HG02763 (cell line): ENCODE measurements around the gene ILK.

Source experiments
- ATAC-seq: cut with Tn5 transposase; IDR thresholded peaks from one replicate; pipeline ENCODE4 v1.9.1; 2021; ENCODE audit warnings: mild to moderate bottlenecking, moderate library complexity; ENCODE audit not compliant: unreplicated experiment

Gene ILK

DNA sequence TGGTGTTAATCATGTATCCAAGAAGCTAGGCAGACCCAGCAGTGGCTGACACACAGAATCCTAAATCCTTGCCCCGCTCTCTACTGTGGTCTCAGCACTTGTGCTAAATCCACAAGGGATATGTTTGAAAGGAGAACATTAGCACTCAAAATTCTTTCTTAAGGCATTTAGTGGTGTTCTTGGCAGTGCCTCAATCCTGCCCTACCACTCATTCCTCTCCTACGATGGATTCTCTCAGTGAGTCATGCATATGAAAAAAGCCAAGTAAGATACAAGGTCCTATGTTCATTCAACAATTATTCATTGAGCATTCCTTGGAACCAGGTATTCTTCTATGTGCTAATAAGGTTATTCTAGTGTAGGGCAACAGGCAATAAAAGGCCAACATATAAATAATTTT, 31.4 kb upstream of the ILK start:
- ATAC-seq: no peak

DNA sequence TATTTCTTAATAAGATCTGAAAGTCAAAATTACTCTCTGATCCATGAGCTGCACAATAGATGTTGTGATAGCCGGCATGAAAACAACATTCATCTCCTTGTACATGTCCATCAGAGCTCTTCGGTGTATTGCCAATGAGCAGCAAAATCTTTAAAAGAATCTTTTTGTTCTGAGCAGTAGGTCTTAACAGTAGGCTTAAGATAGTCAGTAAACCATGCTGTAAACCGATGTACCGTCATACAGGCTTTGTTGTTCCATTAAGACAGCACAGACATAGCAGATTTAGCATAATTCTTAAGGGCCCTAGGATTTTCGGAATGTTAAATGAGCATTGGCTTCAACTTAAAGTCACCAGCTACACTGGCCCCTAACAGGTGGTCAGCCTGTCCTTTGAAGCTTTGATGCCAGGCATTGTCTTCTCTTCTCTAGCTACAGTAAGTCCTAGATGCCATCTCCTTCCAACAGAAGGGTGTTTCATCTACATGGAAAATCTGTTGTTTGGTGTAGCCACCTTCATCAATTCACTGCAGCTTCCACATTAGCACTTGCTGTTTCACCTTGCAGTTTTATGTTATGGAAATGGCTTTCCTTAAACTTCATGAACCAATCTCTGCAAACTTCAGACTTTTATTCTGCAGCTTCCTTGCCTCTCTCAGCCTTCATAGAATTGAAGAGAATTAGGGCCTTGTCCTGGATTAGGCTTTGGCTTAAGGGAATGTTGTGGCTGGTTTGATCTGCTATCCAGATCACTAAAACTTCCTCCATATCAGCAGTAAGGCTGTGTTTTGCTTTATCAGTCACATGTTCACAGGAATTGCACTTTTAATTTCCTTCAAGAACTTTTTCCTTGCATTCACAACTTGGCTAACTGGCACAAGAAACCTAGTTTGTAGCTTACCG, 28.5 kb upstream of the ILK start:
- no peak for ATAC-seq

DNA sequence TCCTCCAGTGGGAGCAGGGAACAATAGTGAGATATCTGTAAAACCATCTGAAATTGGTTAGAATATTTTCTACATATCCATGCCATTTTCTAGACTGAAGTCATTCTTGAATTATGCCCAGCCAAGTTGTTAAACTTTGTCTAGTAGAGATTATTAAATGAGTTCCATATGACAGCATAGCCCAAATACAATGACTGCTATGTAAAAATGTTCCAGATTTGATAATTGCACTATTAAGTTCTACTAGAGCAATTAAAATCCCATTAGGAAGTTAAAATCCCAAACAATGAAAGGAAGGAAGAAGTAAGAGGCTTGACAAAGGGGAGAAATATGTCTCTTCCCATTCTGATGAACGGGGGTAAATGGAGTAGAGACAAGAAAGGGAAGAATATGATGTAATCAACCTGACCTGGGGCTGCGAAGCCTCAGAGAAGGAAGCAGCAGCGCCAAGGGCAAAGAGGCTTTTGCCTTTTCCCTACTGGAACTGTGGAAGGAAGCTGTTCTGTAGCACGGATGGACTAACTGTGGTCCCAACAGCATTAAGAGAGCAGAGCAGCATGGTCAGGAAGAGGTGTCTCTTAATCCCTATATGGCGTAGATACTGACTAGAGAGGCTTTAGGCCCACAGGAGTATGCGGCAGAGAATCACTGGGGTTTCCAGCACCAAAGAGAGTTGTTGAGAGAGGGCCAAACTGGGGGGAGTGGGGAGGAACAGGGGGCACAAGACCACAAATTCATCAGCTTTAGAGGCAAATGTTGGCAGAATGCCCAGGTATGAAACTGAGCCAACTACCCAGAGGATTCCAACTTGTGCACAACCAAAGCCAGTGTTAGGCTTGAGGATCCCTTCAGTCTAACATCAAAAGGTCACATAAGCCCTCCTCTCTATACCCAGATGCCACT, 26.9 kb upstream of the ILK start:
- no peak for ATAC-seq

DNA sequence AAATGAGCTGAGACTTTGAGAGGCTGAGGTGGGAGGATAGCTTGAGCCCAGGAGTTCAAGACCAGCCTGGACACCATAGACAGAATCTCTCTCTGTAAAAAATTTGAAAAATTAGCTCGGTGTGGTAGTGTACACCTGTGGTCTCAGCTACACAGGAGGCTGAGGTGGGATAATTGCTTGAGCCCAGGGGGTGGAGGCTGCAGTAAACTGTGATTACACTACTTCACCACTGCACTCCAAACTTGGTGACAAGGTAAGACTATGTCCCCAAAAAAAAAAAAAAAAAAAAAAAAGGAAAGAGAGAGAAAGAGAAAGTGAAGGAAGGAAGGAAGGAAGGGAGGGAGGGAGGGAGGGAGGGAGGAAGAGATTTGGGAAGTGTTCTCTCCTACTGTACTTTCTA, 25.4 kb upstream of the ILK start:
- no peak for ATAC-seq

DNA sequence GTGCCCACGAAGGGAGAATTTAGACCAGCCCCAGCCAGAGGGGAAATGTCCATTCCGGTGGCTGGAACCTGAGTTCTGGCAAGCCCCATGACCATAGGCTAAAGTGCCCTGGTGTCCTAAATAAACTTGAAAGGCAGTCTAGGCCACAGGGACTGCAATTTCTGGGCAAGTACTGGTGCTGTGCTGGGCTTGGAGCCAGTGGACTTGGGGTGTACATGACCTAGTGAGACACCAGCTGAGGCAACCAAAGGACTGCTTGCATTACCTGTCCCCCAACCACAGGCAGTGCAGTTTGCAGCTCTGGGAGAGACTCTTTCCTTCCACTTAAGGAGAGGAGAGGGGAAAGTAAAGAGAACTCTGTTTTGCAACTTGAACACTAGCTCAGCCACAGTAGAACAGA, 23.9 kb upstream of the ILK start:
- ATAC-seq: no peak

DNA sequence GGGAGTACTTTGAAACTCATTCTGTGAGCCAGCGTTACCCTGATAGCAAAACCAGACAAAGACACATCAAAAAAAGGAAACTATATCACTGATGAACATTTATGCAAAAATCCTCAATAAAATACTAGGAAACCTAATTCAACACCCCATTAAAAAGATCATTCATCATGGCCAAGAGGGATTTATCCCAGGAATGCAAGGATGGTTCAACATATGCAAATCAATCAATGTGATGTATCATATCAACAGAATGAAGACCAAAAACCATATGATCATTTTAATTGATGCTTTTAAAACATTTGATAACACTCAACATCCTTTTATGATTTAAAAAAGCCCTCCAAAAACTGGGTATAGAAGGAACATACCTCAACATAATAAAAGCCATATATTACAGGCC, 20.0 kb upstream of the ILK start:
- ATAC-seq: no peak

DNA sequence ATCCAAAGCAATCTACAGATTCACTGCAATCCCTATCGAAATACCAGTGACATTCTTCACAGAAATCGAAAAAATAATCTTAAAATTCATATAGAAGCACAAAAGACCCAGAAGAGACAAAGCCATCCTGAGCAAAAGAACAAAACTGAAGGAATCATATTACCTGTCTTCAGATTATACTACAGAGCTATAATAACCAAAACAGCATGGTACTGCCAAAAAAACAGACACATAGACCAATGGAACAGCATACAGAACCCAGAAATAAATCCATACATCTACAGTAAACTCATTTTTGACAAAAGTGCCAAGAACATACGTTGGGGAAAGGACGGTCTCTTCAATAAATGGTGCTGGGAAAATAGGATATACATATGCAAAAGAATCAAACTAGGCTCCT, 19.0 kb upstream of the ILK start:
- no peak for ATAC-seq

DNA sequence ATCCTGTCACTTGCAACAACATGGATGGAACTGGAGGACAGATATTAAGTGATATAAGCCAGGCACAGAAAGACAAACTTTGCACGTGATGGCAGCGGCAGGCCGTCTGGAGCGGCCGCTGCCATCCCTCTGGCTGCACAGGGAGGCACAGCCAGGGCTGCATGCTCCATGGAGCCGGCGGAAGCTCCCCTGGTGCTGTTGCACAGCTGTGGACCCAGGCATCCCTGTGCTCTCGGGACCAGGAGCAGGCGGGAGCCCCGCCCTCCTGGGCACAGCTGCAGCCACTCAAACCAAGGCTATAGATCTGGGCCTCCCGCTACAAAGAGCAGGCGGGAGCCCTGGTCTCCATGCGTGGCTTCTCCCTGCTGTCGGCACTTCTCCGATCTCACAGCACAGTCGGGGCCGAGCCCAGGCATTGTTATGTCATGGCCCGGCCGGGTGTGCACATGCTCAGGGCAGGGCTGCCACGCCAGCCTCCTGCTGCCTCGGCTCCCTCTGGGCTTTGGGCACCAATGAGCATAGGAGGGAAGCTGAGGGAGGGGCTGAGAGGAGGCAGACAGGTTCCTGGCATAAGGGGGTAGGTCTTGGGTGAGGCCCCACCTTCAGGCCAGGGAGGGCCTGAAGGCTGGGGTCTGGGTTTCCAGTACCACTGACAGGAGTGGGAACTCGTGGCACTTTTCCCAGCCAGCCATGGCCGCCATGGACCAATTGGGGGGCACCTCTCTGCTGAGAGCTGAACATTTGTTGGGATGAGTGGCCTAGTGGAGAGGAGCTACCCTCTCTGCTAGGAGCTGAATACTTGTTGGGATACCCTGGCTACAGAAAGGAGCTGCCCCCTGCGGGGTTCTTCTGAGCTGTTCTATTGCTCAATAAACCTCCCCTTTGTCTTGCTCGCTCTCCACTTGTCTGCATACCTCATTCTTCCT, 16.9 kb upstream of the ILK start:
- no peak for ATAC-seq

DNA sequence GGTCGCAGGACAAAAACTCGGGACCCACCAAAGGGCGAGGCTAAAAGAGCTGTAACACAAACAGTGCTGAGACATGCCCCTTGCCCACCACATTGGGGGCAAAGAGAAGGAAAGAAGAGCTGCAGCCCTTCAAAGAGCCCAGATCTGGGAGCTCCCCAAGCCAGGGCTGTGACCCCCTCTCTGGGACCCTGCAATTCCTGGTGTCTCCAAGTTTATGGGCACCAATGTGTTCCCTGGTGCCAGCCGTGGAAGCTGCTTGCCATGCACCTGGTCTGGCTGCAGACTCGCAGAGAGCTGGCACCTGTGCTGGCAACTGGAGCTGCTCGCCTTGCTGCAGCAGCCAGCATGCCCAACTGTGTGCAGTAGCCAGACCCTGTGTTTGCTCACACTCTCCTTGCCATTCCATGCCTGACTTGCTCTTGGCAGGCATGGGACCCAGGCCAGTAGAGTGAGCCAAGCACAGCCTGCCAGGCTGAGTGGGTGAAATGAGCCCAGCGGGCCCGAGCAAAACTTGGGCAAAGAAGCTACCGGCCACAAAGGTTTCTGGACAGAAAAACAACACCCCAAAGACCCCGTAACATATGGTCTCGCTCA, 16.1 kb upstream of the ILK start:
- ATAC-seq: no peak

DNA sequence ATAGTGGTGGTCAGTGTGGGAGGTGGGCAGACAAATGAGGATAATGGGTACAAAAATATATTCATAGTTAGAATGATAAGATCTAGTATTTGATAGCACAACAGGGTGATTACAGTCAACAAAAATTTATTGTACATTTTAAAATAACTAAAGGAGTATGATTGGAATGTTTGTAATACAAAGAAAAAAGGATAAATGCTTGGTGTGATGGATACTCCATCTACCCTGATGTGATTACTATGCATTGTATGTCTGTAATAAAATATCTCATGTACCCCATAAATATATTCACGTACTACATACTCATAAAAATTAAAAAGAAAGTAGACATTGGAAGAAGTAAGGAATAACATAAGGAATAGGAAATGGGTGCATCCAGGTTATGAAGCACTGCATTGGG, 15.6 kb upstream of the ILK start:
- ATAC-seq: no peak

DNA sequence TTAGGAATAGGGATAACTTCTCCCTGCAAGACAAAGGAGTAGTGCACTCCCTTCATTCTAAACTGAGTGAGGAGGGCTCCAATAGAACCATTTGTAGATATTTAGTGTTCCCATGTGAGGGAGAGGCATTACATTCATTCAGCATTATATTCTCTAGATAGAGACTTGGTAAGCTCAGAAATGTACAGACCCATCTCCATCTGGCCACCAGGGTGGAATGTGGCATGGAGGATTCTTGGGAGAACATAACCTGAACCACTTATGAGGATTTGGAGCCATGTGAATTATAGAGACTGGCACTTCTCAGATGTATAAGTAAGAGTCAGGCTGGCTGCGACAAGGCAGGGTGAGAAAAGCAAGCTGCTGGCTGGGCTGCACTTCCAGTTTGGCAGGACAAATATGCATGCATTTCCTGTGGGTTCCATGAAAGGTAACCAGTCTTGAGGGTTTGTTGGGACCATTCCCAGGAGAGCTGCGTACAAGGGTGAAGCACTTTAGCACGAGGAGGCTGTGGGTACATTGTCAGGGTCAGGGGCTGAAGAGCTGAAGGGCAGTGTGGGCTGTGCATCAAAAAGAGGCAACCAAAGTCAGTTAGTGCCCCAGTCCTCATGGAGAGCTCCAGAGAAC, 9.3 kb upstream of the ILK start:
- no peak for ATAC-seq

DNA sequence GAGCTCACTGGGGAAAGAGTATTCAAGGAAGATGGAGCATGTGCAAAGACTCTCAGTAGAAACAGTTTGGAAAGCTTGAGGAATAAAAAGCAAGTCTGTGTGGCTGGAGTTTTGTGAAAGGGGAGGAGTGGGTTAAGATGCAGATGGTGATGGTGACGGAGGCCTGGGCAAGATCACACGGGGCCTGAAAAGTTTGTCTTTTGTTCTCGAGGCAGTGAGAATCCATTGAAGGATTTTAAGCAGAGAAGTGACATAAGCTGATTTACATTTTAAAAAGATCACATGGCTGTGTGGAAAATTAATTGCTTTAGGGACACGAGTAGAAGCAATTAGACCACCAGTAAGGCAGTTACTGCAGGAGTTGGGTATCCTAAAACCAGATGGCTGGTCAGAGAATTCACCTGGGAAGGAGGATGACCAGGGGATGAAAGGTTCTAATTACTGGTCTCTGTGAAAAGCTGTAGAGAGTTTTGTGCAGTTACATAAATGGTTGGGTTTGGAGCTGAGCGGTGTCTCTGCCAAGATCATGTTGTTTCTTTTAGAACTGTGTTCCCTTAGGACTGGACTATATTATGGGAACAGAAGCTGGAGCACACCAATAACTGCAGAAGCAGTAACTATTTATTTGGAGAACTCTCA, 7.2 kb upstream of the ILK start:
- no peak for ATAC-seq

DNA sequence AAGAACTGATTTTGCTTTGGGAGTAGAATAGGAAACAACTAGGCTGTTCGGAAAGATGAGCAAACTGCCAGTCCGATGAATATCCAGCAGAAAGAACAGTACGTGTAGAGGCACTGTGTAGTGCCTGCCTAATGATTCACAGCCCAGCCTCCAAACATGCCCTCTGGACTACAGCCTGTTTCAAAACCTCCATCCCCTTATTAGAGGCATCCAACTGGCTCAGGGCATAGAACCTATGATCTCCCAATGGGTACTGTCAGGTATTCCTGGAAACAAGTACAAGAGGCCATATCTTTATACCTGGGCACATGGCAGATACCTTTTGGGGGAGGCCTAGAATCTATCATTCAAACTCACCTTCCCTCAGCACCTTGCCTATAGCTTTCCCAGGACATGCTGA, 5.0 kb upstream of the ILK start:
- ATAC-seq: no peak

DNA sequence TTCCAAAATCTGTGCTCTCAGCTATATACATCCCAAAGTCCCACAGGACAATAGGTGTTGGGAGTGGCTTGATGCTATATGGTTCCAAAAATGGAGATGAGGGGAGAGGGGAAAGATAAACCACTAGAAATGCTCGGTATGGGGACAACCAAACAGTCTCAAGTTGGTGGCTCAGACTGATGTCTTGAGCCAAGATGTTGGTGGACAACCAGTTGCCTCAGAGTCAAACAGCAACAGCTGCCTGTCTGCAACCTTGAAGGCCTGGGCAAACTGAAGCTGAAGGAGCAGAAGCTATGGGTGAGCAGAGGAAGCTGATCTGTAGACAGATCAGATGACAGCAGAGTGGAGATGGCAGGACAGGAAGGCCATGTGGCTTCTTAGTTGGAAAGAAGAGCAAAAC, 4.1 kb upstream of the ILK start:
- ATAC-seq: no peak

DNA sequence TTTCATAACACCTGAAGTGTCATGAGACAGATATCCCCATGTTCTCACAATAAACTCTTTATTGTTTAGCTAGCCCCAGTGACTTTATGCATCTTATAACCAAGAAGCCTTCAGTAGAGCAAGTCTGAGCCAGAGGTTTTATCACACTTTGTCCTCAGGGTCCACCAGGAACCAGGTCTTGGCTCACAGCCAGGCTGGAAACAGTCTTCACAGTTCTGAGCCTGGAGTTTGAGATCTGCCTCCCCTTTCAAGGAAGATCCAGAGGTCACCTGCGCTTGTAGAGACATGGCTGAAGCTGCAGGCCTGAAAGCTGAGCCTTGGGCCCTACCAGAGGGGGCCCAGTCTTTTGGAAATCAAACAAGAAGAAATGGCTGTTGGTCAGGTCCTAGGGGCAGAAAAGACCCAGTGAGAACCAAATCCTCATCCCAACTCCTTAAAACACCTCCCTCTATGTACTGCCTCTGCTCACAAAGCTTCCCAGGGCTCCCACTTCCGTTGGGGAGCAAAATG, 3.6 kb upstream of the ILK start:
- ATAC-seq: no peak

DNA sequence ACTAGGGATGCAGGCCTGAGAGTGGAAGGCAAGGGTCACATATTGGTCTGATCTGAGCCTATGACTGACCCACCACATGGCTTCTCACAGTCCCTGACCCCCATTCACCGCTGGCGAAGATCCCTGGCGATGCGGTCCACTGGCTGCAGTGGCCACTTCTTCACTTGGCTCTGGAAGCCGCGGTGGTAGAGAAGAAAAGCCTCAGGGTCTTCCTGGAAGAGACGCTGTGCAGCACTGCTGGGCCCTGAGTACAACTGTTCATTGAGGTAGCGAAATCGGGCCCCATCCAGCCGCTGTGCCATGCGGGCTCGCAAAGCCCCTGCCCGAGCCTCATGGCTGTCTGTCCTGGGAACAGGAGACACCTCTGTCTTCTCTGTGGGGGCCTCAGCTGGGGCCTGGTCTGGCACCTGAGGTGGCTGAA, 2.5 kb upstream of the ILK start:
- no peak for ATAC-seq

DNA sequence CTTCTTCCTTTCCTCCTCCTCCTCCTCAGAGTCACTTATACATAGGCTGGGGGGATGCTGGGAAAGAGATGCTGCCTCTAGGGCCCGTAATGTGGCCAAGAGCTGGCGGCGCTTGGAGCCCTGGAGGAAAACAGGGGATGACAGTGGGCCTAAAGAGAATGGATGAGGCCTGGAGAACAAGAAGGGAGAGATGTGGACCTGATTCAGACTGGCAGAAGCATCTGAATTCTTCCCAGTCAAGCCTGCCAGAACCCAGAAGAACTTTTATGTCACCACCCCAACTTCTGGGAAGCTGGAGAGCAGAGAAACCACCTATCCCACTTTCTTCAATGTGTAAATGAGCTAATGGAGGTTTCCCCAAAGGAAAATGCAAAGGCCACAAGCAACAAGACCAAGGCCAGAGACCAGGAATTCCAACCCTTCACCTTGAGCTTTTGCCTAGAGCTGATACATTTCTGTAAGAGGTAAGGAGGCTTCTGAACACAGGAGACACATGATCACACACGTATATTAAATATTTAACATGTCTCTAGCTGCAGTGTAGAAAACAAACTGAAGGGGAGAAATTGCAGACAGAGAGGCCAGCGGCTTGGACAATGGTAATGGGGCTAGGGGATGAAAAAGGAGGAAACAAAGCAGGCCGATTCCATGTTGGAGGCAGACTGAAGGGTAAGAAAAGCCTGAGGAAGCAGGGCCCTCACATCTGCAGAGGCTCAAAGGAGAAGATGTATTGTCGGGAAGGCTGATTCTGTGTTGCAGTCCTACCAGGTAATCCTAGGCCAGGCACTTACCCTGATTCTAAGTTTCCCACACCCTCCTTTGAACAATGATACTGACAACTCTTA, 1.3 kb upstream of the ILK start:
- no peak for ATAC-seq

DNA sequence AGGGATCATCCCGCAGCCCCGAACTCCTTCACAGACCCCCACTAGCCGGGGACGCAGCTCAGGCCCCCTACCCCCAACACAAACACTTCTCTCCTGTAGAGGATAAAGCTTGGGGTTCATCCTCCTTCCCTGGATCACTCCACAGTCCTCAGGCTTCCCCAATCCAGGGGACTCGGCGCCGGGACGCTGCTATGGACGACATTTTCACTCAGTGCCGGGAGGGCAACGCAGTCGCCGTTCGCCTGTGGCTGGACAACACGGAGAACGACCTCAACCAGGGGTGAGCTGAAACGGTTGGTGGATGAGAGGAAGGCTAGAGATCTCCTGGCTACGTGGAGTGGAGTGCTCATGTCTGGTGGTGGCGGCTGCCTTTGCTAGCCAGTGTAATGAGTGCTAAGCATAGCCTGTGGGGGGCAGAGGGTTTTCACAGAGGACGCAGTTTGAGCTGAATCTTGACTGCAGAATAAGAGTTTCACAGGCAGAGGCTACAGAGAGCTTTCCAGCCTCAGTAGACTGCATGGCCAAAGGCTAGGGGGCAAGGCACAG, 580 bp downstream of the ILK start:
- peak; percentile 31 for ATAC-seq
